GM10847 (cell line): ENCODE measurements around the gene HNRNPH2.
A peak's percentile ranks its signal among the peaks of the same experiment; 100 is the strongest.

Experiments used
- POLR2A ChIP-seq: IDR thresholded peaks from 2 replicates; pipeline ENCODE4 v1.6.1; 2011; ENCODE audit not compliant: insufficient read length; ENCODE audit errors: extremely low read depth

Gene HNRNPH2

GRCh38 chrX:101407748-101408531 is at the start of gene HNRNPH2, which contains the start of gene GLA:
Gene HNRNPH2 (plus strand): TSS chrX:101408222. CDS start chrX:101411989, 3,767 bp downstream.
Gene GLA (minus strand): TSS chrX:101407925. CDS start chrX:101407903, 22 bp downstream.
- peak; percentile 35 for TF ChIP-seq POLR2A

DNA sequence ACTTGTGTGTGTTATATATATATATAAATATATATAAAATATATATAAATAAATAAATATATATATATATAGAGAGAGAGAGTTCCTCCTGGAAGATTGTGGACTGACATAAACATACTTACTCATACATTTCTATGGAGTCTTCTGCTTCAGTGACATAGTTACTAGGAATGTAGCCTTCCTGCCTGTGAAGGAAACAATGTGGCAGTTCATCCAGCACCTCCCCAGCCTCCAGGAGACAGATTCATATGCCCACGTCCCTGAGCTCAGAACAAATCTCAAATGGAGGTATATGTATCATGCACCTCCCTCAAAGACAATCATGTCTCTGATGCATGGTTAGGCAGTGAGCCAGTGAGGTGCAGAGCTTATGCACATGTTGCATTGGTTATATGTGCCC is 48.1 kb upstream of the HNRNPH2 start:
- no peak for TF ChIP-seq POLR2A

GRCh38 chrX:101360390-101360789 is 47.6 kb upstream of the HNRNPH2 start:
- no peak for TF ChIP-seq POLR2A

DNA sequence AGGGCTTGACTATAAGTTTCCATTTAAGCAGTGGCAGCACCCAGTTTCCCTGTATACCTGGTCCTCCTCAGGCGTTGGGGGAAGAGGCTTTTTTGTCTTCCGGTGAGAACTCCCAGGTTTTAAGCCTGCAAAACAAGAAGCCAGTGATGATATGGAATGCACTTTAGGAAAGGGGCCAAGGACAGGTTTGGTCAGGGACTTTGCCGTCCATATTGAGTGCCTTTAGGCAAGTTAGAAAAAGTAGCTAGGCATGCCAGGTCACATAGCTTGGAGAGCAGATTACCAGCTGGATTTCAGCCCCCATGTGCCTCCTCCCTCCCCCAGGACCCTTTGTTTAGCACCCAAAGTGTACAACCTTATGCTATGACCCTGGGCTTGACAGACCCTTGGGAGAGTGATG is 45.9 kb upstream of the HNRNPH2 start:
- TF ChIP-seq POLR2A, result no peak

- TF ChIP-seq POLR2A, result no peak
Observed at GRCh38 chrX:101362757-101363156, 45.3 kb upstream of the HNRNPH2 start.

DNA sequence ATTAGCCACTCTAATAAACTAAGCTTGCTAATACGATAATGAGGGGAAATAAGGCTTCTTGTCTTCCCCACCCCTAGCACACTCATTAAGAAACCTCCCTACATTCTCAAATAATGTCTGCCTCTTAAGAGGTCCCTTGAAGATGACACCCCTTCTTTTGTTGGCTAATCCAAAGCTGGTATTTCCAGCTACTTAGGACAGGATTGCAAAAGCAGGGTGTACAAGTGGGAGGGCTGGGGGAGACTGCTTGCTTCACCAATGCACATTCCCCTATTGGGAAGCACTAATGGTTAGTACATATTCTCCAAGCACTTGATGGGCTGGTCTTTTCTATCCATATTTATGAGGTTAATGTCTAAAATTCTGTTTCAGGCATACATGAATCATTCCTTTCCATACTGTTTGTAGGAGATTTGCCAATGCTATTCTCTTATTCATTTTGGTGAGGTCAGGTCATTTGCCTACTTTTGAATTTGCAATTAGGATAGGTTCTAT is 42.7 kb upstream of the HNRNPH2 start:
- TF ChIP-seq POLR2A, result no peak

GRCh38 chrX:101368800-101369199 is 39.2 kb upstream of the HNRNPH2 start:
- TF ChIP-seq POLR2A, result no peak

DNA sequence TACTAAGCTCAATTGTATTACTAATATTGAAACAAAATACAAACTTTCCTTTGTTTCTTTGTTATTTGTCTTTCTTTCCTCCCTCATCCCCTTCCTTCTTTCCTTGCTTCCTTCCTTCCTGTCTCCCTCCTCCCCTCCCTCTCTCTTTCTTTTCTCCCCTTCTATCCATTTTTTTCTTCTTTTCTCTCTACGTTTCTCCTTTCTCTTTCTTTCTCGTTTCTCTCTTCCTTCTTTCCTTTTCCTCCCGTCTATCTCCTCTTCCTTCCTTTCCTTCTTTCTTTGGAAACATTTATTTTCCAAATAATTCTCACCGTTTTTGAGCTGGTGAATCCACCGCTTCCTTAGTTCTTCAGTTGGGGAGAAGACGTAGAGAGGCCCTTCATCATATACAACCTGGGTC is 38.3 kb upstream of the HNRNPH2 start:
- TF ChIP-seq POLR2A, result no peak

- no peak for TF ChIP-seq POLR2A
Observed at GRCh38 chrX:101370888-101371504, 37.0 kb upstream of the HNRNPH2 start.

DNA sequence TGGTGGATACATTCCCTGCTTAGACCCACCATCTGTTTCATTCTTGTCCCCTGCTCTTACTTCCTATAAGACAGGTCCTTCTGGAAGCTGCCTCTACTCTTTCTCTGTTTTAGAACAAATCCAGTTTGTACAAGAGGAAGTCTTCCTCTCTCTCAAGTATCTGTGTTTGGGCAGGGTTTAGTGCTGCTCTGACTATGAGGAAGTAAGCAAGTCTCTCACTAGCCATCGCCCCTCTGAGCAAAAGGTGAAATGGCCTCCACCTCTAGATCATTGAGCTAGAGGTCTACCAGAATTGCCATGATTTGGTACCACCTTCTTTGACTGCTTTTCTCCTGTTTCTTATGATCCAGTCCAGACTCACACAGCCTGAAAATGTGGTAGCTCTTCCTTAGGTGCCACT is 30.5 kb upstream of the HNRNPH2 start:
- TF ChIP-seq POLR2A, result no peak

DNA sequence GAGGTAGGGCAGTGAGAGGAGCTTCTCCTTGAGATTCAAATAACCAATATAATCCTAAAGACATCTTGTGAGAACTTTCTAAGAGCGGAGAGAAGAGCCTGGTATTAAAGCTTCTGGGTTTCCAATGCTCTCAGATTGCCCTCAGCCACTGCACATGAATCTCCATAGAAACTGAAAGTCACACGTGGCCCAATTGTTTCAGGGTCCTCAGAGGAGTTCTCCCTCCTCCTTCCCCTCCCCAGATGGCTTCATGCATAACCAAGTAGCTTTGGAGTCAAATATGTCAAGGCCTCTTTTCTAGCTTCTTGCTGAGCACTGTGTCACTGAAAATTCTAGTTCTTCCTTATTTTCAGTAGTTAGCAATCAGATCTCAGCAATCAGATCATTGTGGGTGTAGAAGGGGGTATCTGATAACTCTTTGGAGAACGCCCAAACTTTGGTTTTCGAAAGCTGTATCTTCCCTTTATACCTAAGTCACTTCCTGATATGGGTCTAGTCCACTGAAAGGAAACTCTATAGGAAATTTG is 24.3 kb upstream of the HNRNPH2 start:
- TF ChIP-seq POLR2A, result no peak

GRCh38 chrX:101385026-101385684 is 22.9 kb upstream of the HNRNPH2 start:
- no peak for TF ChIP-seq POLR2A

DNA sequence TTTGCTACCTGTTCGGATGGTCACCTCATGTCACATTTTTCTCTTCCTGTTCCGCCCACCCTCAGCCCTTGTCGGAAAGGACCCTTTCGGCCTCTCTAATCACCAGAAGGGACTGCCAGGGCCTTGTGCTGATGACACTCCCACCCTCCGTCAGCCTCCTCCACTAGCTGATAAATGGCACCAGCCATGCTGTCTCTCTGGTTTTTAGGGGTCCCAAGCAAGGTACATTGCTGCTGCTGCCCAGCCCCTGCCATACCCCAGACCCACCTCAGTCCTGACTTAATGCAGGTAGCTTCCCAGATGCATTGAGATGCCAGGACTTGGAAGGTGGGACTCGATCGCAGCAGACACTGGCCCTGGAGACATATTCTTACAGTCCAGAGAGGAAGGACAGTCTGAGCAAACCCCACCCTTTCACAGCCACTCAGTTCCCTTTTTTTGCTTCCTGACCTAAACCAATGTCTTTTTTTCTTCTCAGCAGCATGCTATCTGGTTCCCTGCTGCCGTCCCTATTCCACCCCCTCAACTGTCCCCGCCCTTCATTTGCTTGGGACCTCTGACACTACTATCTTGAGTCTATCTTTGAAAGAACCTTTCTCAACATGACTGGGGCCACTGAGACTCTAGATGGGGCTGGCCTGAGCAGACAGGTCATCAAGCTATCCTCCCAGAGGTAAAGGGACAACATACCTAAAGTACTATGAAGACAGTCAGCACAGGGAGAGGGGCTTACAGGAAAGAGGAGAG is 22.1 kb upstream of the HNRNPH2 start, which contains the start of gene BTK:
Gene BTK, minus strand, starts transcription at position 397 of the 747 bp plus-strand sequence. CDS start 10,907 bp downstream, outside the sequence.
- no peak for TF ChIP-seq POLR2A

DNA sequence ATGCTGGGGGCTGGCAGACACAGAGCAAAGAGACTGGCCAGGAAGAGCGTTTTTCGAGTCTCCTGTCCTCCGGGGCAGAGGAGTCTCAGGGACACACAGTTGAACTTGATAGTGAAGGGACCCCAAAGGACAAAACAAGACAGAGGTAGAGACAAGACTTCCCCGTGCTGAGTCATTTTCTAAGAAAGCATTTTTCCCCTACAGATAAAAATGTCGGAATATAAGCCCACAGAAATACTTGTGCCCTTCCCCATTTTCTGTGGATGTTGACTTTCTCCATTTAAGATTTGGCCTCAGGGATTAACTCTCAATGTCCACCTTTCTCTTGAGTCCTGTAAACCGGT is 21.5 kb upstream of the HNRNPH2 start:
- TF ChIP-seq POLR2A, result no peak

GRCh38 chrX:101388604-101389003 is 19.4 kb upstream of the HNRNPH2 start:
- TF ChIP-seq POLR2A, result no peak
